Activated CD4-positive, alpha-beta memory T cell treated with anti-CD3 and anti-CD28 coated beads for 36 hours (primary cell): ENCODE data around the gene CACNA1D. TPM values are rescaled to one million over a fixed set of nuclear protein-coding genes. Genes with fewer than 3 reads are reported as not detected.

ENCODE experiments used
- CTCF ChIA-PET: fragments of 350-600 bp; sonication (Branson Sonifier 250); formaldehyde crosslinking; loops from one replicate; lab custom pipeline; 2021; ENCODE audit warnings: antibody characterized with exemption, inconsistent platforms; lab: Charles Lee
- POLR2A ChIA-PET: fragments of 350-600 bp; sonication (Branson Sonifier 250); formaldehyde crosslinking; loops from one replicate; lab custom pipeline; 2021; ENCODE audit warnings: antibody characterized with exemption; lab: Charles Lee
- DNase-seq: peaks from one replicate; pipeline ENCODE4 v3.0.0-alpha.2; 2020
- H3K27ac Mint-ChIP-seq: one replicate; pipeline ENCODE4 v1.8.0; 2021; ENCODE audit warnings: mixed read lengths
- H3K27me3 Mint-ChIP-seq: one replicate; pipeline ENCODE4 v1.8.0; 2021; ENCODE audit warnings: mixed read lengths
- H3K36me3 Mint-ChIP-seq: one replicate; pipeline ENCODE4 v1.8.0; 2021; ENCODE audit warnings: mixed read lengths
- H3K4me1 Mint-ChIP-seq: one replicate; pipeline ENCODE4 v1.8.0; 2021; ENCODE audit warnings: low read depth, mixed read lengths
- H3K4me3 Mint-ChIP-seq: one replicate; pipeline ENCODE4 v1.8.0; 2021; ENCODE audit warnings: mild to moderate bottlenecking, mixed read lengths
- H3K9me3 Mint-ChIP-seq: one replicate; pipeline ENCODE4 v1.8.0; 2021; ENCODE audit warnings: mixed read lengths
- intact Hi-C: fragments of 100-400 bp; cut with micrococcal nuclease; formaldehyde crosslinking; loops from one replicate; pipeline ENCODE4 v1.15.1; 2023
- total RNA-seq, 2 experiments: library from RNA; stranded (reverse); gene quantifications; one replicate each; pipeline ENCODE4 v1.2.3, GENCODE V29; 2021

CACNA1D gene
- total RNA-seq, 2 experiments from 2014 or later, result 0.24 to 0.53 TPM

- no peaks in the 10 kb centered on the region for H3K4me1 Mint-ChIP-seq
- no peaks in the 10 kb centered on the region for H3K36me3 Mint-ChIP-seq
- no peaks in the 10 kb centered on the region for H3K9me3 Mint-ChIP-seq
- H3K27ac Mint-ChIP-seq, result no peak overlapping the region
- CTCF ChIA-PET, result no interaction called here
- H3K4me3 Mint-ChIP-seq, result no peak overlapping the region
- POLR2A ChIA-PET, result no interaction called here
- intact Hi-C loops, result no loop called here
- DNase-seq, result no peak
- H3K27me3 Mint-ChIP-seq, result peaks cover 6% of the 10 kb centered on the region
Observed at GRCh38 chr3:53675022-53675697, 180.7 kb downstream of the CACNA1D start.

GRCh38 chr3:53675942-53676341, 181.5 kb downstream of the CACNA1D start:
- Mint-ChIP-seq H3K4me1 (no peaks in the 10 kb centered on the region), H3K36me3 (no peaks in the 10 kb centered on the region), H3K9me3 (no peaks in the 10 kb centered on the region), H3K27me3 (peaks cover 6% of the 10 kb centered on the region), H3K4me3 (no peak overlapping the region), H3K27ac (no peak overlapping the region)
- CTCF ChIA-PET, result no interaction called here
- POLR2A ChIA-PET, result no interaction called here
- DNase-seq, result no peak
- intact Hi-C loops, result no loop called here

GRCh38 chr3:53677413-53677812, 183.0 kb downstream of the CACNA1D start:
- H3K4me3 Mint-ChIP-seq, result no peak overlapping the region
- no peak overlapping the region for H3K27ac Mint-ChIP-seq
- intact Hi-C loops, result no loop called here
- H3K36me3 Mint-ChIP-seq, result no peaks in the 10 kb centered on the region
- CTCF ChIA-PET, result interaction anchor here (1.2 to 1.5 kb wide), 2 partner anchors 32 to 33 kb away, joined by 3 to 4 read pairs; no protein-coding TSS in a partner anchor
- POLR2A ChIA-PET, result no interaction called here
- no peaks in the 10 kb centered on the region for H3K9me3 Mint-ChIP-seq
- no peaks in the 10 kb centered on the region for H3K4me1 Mint-ChIP-seq
- no peak for DNase-seq
- peaks cover 11% of the 10 kb centered on the region for H3K27me3 Mint-ChIP-seq

GRCh38 chr3:53680028-53680427, 185.6 kb downstream of the CACNA1D start:
- Mint-ChIP-seq H3K4me3 (no peak overlapping the region), H3K27ac (no peak overlapping the region), H3K36me3 (no peaks in the 10 kb centered on the region), H3K27me3 (peaks cover 18% of the 10 kb centered on the region), H3K4me1 (no peaks in the 10 kb centered on the region), H3K9me3 (no peaks in the 10 kb centered on the region)
- POLR2A ChIA-PET, result no interaction called here
- no peak for DNase-seq
- CTCF ChIA-PET, result interaction anchor here (1.0 to 1.1 kb wide), 2 partner anchors 11 to 30 kb away, joined by 3 read pairs; no protein-coding TSS in a partner anchor
- intact Hi-C loops, result no loop called here

GRCh38 chr3:53682807-53683206, 188.4 kb downstream of the CACNA1D start:
- ChIA-PET POLR2A (no interaction called here), CTCF (no interaction called here)
- no peaks in the 10 kb centered on the region for H3K36me3 Mint-ChIP-seq
- no peaks in the 10 kb centered on the region for H3K4me1 Mint-ChIP-seq
- H3K27me3 Mint-ChIP-seq, result peaks cover 15% of the 10 kb centered on the region
- no peak for DNase-seq
- H3K4me3 Mint-ChIP-seq, result no peak overlapping the region
- H3K9me3 Mint-ChIP-seq, result no peaks in the 10 kb centered on the region
- intact Hi-C loops, result no loop called here
- H3K27ac Mint-ChIP-seq, result no peak overlapping the region

GRCh38 chr3:53688066-53688465, 193.7 kb downstream of the CACNA1D start:
- H3K27ac Mint-ChIP-seq, result no peak overlapping the region
- H3K9me3 Mint-ChIP-seq, result no peaks in the 10 kb centered on the region
- no peaks in the 10 kb centered on the region for H3K36me3 Mint-ChIP-seq
- no peaks in the 10 kb centered on the region for H3K4me1 Mint-ChIP-seq
- ChIA-PET CTCF (no interaction called here), POLR2A (no interaction called here)
- no peak for DNase-seq
- intact Hi-C loops, result no loop called here
- H3K4me3 Mint-ChIP-seq, result no peak overlapping the region
- H3K27me3 Mint-ChIP-seq, result peaks cover 6% of the 10 kb centered on the region

GRCh38 chr3:53688989-53689388, 194.6 kb downstream of the CACNA1D start:
- intact Hi-C loops, result no loop called here
- Mint-ChIP-seq H3K27ac (no peak overlapping the region), H3K4me1 (no peaks in the 10 kb centered on the region), H3K9me3 (no peaks in the 10 kb centered on the region), H3K27me3 (peaks cover 3% of the 10 kb centered on the region), H3K36me3 (no peaks in the 10 kb centered on the region), H3K4me3 (no peak overlapping the region)
- CTCF ChIA-PET, result no interaction called here
- POLR2A ChIA-PET, result no interaction called here
- DNase-seq, result no peak

GRCh38 chr3:53689681-53690080, 195.3 kb downstream of the CACNA1D start:
- POLR2A ChIA-PET, result no interaction called here
- H3K4me1 Mint-ChIP-seq, result no peaks in the 10 kb centered on the region
- H3K27ac Mint-ChIP-seq, result no peak overlapping the region
- intact Hi-C loops, result no loop called here
- H3K9me3 Mint-ChIP-seq, result no peaks in the 10 kb centered on the region
- H3K27me3 Mint-ChIP-seq, result peaks cover 1% of the 10 kb centered on the region
- no peaks in the 10 kb centered on the region for H3K36me3 Mint-ChIP-seq
- H3K4me3 Mint-ChIP-seq, result no peak overlapping the region
- CTCF ChIA-PET, result no interaction called here
- DNase-seq, result no peak

GRCh38 chr3:53690521-53690920, 196.1 kb downstream of the CACNA1D start:
- no peaks in the 10 kb centered on the region for H3K9me3 Mint-ChIP-seq
- CTCF ChIA-PET, result no interaction called here
- no peak overlapping the region for H3K27ac Mint-ChIP-seq
- no peaks in the 10 kb centered on the region for H3K36me3 Mint-ChIP-seq
- H3K4me3 Mint-ChIP-seq, result no peak overlapping the region
- no peaks in the 10 kb centered on the region for H3K4me1 Mint-ChIP-seq
- POLR2A ChIA-PET, result interaction anchor here (1.8 kb wide), 1 partner anchor 23 kb away, joined by 3 read pairs; no protein-coding TSS in a partner anchor
- no peak for DNase-seq
- H3K27me3 Mint-ChIP-seq, result peaks cover 4% of the 10 kb centered on the region
- intact Hi-C loops, result no loop called here

- intact Hi-C loops, result no loop called here
- H3K27ac Mint-ChIP-seq, result no peak overlapping the region
Observed at GRCh38 chr3:53691349-53691748, 196.9 kb downstream of the CACNA1D start.

GRCh38 chr3:53691885-53692284, 197.5 kb downstream of the CACNA1D start:
- ChIA-PET CTCF (interaction anchor here (1.8 kb wide), 1 partner anchor 18 kb away, joined by 5 read pairs; no protein-coding TSS in a partner anchor), POLR2A (interaction anchor here (1.8 kb wide), 1 partner anchor 25 kb away, joined by 3 read pairs; no protein-coding TSS in a partner anchor)
- intact Hi-C loops, result no loop called here

More at GRCh38 chr3:53691349-53691748, 196.9 kb downstream of the CACNA1D start:
- DNase-seq, result no peak
- ChIA-PET POLR2A (interaction anchor here (1.8 kb wide), 1 partner anchor 24 kb away, joined by 3 read pairs; no protein-coding TSS in a partner anchor), CTCF (no interaction called here)
- no peak overlapping the region for H3K4me3 Mint-ChIP-seq
- H3K9me3 Mint-ChIP-seq, result no peaks in the 10 kb centered on the region
- H3K27me3 Mint-ChIP-seq, result peaks cover 4% of the 10 kb centered on the region
- H3K4me1 Mint-ChIP-seq, result no peaks in the 10 kb centered on the region
- no peaks in the 10 kb centered on the region for H3K36me3 Mint-ChIP-seq

GRCh38 chr3:53693451-53693850, 199.0 kb downstream of the CACNA1D start:
- H3K4me3 Mint-ChIP-seq, result no peak overlapping the region
- no peaks in the 10 kb centered on the region for H3K36me3 Mint-ChIP-seq

More at GRCh38 chr3:53691885-53692284, 197.5 kb downstream of the CACNA1D start:
- Mint-ChIP-seq H3K4me1 (no peaks in the 10 kb centered on the region), H3K36me3 (no peaks in the 10 kb centered on the region), H3K9me3 (no peaks in the 10 kb centered on the region), H3K27ac (no peak overlapping the region), H3K4me3 (no peak overlapping the region), H3K27me3 (peaks cover 4% of the 10 kb centered on the region)
- no peak for DNase-seq

GRCh38 chr3:53694046-53694445, 199.6 kb downstream of the CACNA1D start:
- POLR2A ChIA-PET, result no interaction called here
- CTCF ChIA-PET, result no interaction called here
- Mint-ChIP-seq H3K27ac (no peak overlapping the region), H3K36me3 (no peaks in the 10 kb centered on the region), H3K9me3 (no peaks in the 10 kb centered on the region), H3K4me3 (no peak overlapping the region), H3K27me3 (peaks cover 5% of the 10 kb centered on the region), H3K4me1 (no peaks in the 10 kb centered on the region)
- intact Hi-C loops, result no loop called here
- DNase-seq, result no peak

More at GRCh38 chr3:53693451-53693850, 199.0 kb downstream of the CACNA1D start:
- DNase-seq, result no peak
- ChIA-PET POLR2A (no interaction called here), CTCF (interaction anchor here (1.8 kb wide), 1 partner anchor 16 kb away, joined by 5 read pairs; no protein-coding TSS in a partner anchor)
- Mint-ChIP-seq H3K27me3 (peaks cover 5% of the 10 kb centered on the region), H3K4me1 (no peaks in the 10 kb centered on the region), H3K9me3 (no peaks in the 10 kb centered on the region), H3K27ac (no peak overlapping the region)
- intact Hi-C loops, result no loop called here
